Stimulated activated CD8-positive, alpha-beta memory T cell treated with anti-CD3 and anti-CD28 coated beads, Interleukin-4, amount 100 ng/mL, for 1 hour (primary cell): Measurements from ENCODE around the gene RXRA.

Experiments used
- DNase-seq, 2 donors: peaks; one replicate each; pipeline ENCODE4 v3.0.0-alpha.2; 2020; ENCODE audit warnings: low read depth in 2 of 2, low spot score in 1 of 2

RXRA gene

DNA sequence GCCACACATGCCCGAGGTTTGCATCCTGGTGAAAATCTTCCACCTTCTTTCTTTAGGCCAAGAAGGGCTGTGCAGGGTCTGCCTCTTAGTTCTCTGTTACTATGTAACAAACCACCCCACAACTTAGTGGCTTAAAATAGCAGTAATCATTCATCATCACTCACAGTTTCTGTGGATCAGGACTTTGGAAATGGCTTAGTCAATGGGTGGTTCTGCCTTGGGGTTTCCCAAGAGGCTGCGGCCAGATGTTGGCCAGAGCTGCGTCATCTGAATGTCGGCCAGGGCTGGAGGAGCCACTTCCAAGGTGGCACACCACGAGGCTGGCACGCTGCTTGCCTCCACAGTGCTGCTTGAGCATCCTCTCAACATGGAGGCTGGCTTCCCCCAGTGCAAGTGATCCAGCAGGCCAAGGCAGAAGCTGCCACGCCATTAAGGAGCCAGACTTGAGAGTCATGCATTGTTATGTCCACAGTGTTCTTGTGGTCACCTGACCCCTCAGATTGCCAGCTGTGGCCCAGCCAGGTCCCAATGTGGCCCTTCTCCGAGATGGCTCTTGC, 135.2 kb downstream of the RXRA start:
- no peak for DNase-seq

DNA sequence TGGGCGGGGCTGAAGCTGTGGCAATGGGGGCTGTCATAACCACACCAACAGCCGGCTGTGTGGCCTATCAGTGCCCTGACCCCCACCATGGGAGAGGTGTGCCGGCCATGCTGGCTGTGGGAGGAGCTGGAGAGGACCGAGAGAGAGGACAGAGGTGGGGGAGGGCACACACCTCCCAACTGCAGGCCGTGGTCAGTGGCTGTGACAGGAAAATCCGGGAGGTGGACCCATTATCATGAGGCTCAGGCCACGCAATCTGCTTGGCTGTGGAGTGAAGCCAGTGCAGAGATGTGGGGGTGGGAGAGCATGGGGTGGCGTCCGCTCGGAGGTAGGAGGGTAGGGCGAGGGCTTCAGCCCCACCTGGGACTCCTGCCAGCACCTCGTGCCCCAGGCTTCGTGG, 136.1 kb downstream of the RXRA start:
- DNase-seq: no peak

DNA sequence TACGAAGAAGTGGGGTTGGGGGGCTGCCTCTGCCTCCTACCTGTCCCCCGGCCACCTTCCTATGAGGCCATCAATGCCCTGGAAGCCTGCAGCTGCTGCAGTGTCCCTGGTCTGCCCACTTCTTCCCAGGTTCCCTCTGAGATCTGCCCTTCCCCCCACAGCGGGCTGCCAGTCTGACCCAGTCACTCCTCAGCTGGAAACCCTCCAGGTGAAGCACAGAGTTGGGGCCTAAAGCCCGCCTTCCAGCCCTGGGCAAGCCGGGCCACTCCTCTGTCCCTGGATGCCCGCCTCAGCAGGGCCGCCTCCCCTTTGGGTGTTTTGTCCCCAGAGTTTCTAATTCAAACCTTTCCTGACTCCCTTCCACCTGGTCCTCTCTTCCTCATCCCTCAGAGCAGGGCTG, 137.0 kb downstream of the RXRA start:
- DNase-seq: no peak

DNA sequence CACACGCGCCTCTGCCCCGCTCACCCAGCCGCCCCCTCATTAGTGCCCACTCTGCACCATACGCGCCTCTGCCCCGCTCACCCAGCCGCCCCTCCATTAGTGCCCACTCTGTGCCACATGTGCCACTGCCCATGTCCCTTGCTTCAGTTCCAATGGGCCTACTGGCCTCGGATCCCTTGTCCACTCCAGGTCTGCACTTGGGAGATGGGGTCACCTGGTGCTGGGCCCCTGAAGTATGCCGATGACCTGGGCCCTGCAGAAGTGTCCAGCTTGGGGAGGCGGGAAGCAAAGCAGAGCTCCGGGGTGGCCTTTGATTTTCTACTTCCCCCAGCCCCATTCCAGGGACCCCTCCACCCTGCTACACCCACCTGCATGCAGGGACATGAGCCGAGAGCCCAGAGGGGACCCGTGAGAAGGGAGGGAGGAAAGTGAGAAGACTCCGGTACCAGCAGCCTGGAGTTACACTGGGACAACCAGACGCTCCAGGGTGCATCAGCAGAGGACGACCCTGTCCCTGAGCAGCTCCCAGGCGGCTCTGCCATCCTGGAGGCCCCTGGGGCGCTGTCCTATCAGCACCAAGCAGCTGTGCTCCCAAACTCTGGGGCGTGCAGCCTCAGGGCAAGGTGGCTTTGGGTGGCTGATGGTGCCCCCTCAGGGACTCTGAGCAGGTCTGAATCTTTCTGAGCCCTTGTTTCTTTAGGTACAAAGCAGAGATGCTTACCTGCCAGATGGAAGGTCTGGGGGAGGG, 140.8 kb downstream of the RXRA start:
- DNase-seq: no peak

DNA sequence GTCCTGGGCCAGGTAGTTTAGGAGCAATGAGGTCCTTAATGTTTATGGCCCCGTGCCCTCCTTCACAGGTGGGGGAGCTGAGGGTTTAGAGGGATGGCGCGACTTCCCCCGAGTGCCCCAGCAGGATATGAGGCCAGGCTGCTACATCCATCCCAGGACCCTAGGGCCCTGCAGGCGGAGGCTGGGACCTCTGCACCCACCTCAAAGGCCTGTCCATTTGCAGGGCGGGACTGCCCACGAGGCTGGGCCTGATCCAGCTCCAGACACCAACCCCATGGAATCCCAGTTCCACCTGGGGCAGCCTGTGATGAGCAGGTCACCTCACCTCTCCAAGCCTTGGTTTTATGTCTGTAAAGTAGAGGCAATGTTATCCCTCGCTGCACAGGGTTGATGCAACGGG, 142.1 kb downstream of the RXRA start:
- DNase-seq: no peak

DNA sequence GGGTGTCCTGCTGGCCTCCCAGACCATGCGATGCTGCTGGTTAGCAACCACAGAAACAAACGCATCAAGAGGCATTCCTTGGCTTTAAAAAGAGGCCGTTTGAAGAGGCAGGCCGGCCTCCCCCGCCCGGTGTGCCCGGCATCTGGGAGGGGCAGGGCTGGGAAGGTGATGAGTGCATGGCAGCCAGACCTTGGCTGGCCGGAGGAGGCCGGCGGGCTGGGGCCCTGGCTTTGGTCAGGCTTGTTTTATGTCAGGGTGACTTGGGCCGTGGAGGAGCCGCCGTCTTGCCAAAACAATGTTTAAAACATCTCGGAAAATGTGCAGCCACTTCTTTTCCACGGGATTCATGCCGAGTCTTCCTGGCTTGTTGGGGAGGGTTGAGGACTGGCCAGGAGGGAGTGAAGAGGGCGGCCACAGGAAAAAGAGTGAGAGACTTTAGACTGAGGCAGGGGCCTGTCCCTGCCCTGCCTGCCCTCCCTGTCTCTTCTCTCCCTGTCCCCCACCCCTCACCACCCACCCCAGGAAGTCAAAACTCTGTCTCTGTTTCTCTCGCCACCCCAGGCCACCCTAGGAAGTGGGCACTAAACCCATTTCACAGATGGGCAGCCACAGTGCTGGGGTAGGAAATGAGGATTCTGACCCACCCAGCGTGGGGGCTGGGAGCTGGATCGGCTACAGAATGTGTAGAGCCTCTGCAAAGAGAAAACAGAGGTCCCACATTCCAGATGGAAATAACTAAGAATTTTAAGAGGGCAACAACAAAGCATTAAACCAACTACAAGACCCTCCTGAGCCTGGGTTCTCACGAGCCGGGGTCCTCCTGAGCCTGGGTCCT, 143.0 kb downstream of the RXRA start:
- no peak for DNase-seq

DNA sequence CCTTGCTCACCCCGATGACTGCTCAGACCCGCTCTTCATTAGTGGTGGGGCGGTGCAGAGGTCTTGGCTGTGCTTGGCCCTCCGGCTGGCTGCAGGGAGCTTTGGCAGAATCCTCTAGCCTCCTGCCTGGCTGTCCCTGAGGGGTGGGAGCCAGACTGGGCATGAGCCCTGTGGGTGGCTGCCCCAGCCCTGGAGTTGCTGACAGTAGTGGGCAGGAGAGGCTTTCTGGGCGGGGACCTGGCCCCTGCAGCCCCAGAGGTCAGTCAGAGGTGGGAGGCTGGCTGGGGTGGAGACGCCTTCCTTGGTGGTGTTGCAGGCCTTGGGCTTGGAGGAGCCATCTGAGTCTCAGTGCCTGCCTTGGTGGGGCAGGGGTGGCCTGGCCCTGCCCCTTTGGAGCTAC, 146.0 kb downstream of the RXRA start:
- no peak for DNase-seq

DNA sequence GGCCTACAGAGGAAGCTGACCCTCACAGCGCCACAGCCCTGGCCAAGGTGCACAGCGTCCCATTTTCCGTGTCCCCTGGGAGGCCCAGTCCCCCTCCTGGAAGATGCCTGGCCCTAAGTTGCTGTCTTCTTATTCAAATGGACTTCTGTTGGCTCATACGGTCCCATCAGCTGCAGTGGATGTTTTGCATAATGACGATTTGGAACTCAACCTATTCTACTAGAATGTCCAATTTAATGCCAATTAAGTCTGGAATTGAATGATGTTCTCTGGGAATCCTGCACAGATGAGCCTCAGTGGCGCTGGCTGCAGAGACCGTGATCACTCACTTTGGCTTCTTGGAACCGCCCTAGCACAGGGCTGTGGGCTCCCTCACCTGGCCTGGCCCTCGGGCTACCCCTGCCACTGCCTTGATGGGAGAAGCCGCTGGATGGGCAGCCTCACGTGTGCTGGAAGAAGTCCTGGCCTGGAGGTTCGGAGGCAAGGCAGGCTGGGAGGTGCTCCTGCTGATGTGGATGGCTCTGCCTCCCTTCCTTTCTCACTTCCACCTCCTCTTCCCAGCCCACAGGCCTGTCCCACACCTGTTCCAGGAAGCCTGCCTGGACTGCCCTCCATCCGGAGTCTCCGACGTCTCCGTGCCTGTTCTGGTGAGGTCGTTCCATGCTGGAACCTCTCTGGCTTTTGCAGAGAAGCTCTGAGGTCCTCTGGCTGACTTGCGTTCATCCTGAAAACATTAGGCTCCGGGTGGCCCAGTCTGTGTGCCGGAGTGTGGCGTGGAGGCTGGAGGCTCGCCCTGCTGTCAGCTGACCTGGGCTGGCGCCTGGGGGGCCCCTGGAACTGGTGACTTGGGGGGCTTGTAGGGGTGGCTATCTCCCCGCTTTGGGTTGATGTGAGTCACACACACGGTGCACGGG, 147.1 kb downstream of the RXRA start:
- DNase-seq: no peak

DNA sequence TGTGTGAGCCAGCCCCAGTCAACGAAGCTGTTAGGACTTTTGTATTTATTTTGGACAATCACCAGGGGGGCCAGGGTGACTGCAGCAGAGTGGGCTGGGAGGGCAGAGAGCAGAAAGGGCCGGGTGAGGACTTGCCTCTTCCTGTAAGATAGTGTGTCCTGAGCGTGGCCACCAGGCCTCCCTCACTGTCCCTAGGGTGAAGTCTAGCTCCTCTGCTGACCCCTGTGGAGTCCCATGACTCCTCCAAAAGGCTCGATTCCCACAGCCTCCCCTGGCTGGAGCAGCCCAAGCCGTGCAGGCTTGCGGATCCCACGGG, 147.8 kb downstream of the RXRA start:
- no peak for DNase-seq

DNA sequence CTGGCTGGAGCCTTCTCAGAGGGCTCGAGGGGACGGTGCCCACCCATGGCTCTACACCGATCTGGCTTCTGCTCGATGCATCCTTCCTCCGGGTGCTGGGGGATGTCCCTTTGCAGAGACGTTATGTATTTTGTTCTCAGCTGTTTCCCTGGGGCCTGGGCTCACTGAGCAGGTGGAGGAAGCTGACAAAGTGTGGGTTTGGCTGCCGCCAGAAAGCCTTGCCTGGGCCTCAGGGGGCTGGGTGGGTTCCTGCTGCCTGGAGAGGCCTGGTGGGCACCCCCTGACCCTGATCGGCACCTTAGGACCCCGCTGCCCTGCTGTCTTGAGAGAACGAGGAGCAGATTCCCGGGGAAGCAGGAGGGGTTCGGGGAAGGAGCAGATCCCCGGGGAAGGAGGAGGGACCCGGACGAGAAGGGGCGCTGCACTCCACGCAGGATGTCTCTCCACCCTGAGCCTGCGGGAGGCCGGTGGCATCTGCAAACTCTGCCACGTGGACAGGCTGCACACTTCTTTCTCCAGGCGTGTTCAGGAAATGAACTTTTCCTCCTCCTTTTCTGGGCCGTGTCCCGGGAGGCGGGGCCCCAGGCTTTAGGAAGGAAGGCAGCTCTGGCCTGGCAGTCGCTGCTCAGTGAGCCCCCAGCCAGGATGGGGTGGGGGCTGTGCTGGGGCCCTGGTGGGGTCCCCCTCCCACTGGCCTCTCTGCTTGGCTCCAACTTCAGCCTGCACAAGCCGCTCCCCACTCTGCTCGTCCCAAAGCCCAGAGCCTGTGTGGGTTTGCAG, 148.9 kb downstream of the RXRA start:
- DNase-seq: no peak

DNA sequence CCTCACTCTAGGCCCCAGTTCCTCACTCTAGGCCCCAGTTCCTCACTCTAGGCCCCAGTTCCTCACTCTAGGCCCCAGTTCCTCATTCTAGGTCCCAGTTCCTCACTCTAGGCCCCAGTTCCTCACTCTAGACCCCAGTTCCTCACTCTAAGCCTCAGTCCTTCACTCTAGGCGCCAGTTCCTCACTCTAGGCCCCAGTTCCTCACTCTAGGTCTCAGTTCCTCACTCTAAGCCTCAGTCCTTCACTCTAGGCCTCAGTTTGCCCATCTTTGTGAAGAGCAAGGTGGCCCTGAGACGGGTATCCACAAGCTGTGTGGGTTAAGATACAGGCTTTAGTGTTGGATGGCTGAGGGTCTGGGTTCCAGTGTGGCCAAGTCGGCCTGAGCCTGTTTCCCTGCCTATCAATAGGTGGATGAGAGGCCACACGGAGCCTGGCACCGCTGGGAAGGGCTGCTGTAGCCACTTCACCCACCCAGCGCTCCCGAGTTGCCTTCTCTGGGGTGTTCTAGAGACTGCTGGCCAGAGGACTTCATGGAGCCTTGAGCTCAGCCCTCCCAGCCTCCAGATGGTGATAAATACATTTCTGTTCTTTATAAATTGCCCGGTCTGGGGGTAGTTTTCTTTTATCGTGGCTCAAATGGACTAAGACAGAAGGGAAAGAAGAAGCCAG, 150.2 kb downstream of the RXRA start:
- DNase-seq: no peak

DNA sequence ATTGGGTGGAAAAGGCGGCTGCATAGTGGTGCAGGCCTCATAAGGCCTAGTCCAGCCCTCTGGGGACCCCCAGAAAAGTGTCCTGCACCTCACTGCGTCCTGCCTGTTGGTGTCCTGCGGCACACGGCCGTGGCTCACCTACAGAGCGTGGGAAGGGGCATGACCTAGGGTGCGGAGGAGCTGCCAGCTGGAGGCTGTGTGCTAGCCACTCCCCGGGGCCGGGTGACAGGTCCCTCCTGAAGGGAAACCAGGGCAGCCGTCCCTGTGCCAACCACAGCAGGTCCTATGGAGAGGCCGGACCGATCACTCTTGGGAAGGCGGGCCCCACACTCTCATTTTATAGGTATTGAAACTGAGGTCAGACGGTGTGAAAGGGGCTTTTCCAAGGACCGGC, 150.7 kb downstream of the RXRA start:
- no peak for DNase-seq

DNA sequence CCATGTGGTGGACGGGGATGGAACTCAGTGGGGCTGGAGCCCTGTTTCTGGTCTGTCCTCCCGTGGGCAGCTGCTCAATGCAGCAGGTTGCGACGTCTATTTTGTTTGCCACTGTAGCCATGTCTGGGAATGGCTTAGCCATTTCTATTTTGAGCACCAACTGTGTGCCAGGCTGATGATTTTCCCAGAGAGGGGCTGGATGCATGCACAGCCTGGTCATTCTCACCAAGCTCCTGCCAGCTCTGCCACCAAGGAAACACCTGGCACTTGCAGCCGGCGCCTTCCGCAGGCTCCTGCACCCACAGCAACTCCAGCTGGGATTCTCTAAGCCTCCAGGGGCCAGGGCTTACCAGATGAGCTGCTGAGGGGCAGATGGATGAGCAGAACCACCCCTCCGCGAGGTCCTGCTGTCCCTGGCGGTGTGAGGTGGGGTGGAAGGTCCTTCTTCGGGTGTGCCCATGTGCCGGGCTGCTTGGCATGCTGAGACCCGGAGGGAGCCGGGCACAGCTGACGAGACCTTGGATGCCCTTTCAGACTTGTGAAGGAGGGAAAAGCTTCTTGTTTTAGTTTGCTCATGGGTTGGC, 151.2 kb downstream of the RXRA start:
- DNase-seq: no peak

DNA sequence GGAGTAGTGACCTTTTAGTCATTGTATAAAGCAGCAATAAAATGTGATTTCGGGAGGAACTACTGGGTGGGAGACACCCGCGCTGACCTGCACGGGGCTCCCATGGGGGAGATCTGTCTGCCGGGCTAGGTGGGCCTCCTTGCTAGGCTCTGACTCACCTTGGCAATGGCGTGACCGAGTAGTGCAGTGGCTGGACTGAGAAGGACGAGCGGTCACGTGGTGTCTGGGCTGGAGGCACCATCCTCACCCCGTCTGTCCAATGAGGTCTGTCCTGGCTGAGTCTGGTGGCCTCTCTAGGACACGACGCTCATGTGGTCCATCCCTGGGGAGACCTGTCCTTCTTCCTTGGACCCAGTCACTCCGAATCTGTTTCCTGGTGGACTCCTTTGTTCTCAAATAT, 151.7 kb downstream of the RXRA start:
- no peak for DNase-seq

DNA sequence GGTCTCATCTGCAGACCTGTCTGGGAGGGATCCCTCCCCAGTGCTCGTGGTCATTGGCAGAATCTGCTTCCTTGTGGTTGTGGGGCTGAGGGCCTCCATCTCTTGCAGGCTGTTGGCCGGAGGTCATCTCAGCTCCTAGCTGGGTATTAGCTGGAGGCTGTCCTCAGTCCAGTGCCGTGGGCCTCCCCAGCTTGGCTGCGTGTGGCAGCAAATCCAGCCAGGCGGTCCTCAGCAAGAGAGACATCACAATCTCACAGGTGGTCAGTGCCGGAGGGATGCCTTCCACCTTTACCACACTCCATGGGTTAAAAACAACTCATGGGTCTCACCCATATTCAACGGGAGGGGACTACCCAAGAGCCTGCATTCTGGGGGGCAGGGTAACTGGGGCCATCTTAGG, 155.5 kb downstream of the RXRA start:
- DNase-seq: no peak

DNA sequence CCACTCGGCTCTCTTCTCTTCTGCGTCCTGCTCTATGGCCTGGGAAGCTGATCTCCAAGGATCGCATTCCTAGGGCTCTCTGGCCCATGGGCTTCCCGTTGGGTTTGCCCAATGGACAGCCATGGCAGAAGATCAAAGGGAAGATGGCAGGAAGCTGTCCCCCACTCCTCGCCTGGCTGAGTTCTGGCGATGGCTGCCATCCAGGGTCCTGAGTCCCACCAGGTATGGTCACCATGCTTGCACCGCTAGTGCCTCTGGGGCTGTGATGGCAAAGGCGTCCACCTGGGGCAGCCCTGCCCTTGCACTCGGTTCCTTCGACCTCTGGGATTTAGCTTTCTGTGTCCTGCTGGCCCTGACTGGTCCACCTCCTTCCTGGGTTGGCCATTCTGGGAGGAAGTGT, 156.0 kb downstream of the RXRA start:
- no peak for DNase-seq

DNA sequence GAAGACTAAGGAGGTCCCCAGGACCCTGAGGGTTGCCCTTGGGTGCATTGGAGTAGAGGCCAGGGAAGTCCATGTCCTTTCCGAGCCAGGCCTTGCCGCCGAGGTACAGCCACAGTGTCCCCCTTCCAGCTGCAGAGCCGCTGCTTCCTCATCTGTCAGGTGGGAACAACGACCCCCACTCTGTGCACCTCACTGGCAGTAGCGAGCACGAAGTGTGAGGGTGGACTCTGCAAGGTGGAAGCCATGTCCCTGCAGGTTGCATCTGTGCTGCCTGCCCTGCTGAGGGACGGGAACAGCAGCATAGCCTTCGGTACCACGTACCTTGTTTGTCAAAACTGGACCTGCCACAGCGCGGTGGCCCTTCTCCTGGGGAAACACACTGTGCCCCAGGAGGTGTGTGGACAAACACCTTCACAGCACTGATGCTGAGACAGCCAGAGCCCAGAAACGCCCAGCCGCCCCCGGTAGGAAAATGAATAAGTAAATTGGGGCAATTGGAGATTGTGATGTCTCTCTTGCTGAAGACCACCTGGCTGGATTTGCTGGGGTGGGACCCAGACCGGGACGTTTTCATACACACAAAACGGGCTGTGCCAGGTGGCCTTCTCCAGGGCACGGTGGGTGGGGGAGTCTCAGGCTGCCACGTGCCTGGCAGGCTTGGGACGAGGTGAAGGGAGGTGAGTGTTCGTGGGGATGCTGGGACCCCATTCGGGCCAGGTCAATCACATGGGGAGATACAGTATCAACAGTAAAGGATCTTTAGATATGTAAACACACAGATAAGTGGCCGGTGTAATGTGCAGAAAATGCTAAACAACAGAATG, 157.3 kb downstream of the RXRA start:
- DNase-seq: no peak

DNA sequence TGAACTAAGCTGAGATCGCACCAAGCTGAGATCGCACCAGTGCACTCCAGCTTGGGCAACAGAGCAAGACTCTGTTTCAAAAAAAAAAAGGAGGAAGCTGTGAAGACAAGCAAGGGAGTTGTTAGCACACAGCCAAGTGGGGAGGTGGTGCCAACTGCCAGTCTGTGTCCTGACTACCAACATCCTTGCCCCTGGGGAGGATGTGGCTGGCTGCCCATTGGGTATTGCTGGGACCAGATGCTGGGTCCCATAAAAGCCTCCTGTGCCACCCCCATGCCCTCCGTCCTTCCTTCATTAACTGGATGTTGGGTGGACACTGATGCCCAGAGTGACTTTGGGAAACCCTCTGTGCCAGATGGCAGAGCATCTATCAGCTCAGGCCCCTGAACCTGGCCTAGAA, 158.2 kb downstream of the RXRA start:
- DNase-seq: no peak

DNA sequence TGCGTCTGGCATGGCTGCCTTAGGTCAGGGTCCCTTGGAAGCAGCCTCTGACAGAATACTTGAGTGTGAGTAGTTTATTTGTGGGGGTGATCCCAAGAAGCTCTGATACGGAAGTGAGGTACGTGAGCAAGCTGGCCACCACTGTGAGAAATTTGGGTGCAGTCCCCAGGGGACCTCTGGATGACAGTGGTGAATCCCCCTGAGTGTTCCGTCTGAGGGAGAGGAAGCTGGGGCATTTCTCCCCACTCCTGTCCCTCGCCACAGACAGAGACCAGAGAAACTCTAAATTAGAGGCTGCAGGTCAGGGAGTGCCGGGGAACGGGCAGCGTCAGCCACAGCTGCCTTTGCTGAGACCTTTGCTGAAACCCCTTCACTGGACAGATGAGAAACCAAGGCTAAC, 159.4 kb downstream of the RXRA start:
- DNase-seq: no peak
